ENCODE measurements around the gene MAEA.

MAEA gene

GRCh38 chr4:1250527-1250812 lies 39.2 kb upstream of the MAEA start:
- no peak for DNase-seq

- DNase-seq = no peak
Measured at GRCh38 chr4:1250921-1251772, 38.5 kb upstream of the MAEA start.

GRCh38 chr4:1251773-1252066 lies 38.0 kb upstream of the MAEA start:
- DNase-seq = no peak

- DNase-seq = no peak
Measured at GRCh38 chr4:1252928-1253492, 36.7 kb upstream of the MAEA start.

GRCh38 chr4:1253831-1254230 lies 35.9 kb upstream of the MAEA start:
- no peak for DNase-seq

- DNase-seq = no peak
Measured at GRCh38 chr4:1255151-1255550, 34.5 kb upstream of the MAEA start.

- DNase-seq = no peak
Measured at GRCh38 chr4:1255699-1256098, 34.0 kb upstream of the MAEA start.

- DNase-seq = no peak
Measured at GRCh38 chr4:1258457-1258856, 31.2 kb upstream of the MAEA start.

- no peak for DNase-seq
Measured at GRCh38 chr4:1259966-1260365, 29.7 kb upstream of the MAEA start.

GRCh38 chr4:1260418-1261106 lies 29.1 kb upstream of the MAEA start:
- no peak for DNase-seq

GRCh38 chr4:1261107-1261928 lies 28.4 kb upstream of the MAEA start:
- DNase-seq = no peak

GRCh38 chr4:1264942-1265341 lies 24.7 kb upstream of the MAEA start:
- DNase-seq = no peak

GRCh38 chr4:1265351-1265750 lies 24.3 kb upstream of the MAEA start:
- no peak for DNase-seq

GRCh38 chr4:1266881-1267763 lies 22.6 kb upstream of the MAEA start:
- no peak for DNase-seq

- no peak for DNase-seq
Measured at GRCh38 chr4:1269209-1269608, 20.5 kb upstream of the MAEA start.

- no peak for DNase-seq
Measured at GRCh38 chr4:1271686-1272085, 18.0 kb upstream of the MAEA start.

- no peak for DNase-seq
Measured at GRCh38 chr4:1274871-1275270, 14.8 kb upstream of the MAEA start.

GRCh38 chr4:1276984-1277383 lies 12.7 kb upstream of the MAEA start:
- DNase-seq = no peak

- DNase-seq = no peak
Measured at GRCh38 chr4:1277667-1278665, 11.7 kb upstream of the MAEA start.

GRCh38 chr4:1279253-1279652 lies 10.4 kb upstream of the MAEA start:
- no peak for DNase-seq

GRCh38 chr4:1283711-1284110 lies 6.0 kb upstream of the MAEA start:
- DNase-seq = no peak

Measured in NK-92 treated with Interleukin-12 subunit alpha and Interleukin-12 subunit beta, amount 100 ng/mL, for 24 hours (cell line).